ENCODE results near the gene SDHC.

SDHC gene, protein sequence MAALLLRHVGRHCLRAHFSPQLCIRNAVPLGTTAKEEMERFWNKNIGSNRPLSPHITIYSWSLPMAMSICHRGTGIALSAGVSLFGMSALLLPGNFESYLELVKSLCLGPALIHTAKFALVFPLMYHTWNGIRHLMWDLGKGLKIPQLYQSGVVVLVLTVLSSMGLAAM

DNA sequence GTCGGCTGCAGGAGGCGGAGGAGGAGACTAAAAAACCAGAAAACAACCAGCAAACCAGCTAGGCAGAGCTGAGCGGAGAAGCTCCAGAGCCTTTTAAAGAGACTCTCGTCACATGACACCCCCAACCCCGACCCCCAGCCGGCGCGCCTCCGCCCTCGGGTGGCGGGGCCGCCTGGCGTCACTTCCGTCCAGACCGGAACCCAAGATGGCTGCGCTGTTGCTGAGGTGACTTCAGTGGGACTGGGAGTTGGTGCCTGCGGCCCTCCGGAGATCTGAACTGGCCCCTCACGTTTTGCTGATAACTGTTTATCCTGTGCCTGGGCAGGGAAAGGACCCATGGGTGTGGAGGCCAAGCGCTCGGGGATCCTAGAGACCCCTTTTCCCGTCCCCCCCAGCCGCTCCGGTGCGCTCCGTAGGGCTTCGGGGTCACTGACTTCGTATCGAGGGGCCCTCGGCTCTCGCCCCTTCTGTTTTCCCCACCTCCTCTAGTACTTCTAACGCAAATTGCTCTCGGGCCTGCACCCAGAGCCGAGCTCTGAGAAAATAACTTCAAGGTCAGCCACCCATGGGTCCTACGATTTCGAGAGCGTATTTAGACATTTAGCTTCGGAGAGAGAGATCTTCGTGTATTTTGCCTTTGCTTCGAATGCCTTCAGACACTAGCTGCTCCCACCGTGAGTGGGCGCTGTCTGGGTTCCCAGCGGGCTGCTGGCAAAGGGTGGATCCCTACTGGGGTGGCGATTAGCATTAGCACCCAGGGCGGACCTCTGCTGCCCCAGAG, at the start of gene SDHC:
Gene SDHC (plus strand): TSS at position 181 of the 781 bp plus-strand sequence. CDS start 25 bp downstream, at position 206.
- peak; percentile 92 for DNase-seq
- in situ Hi-C loops (cut with HindIII; ENCODE audit: low pct_ligation_motif_present, low pct_unique_long_range_greater_than_20kb, low sequenced_read_pairs) = loop anchor here (25.0 kb wide), 1 partner anchor 102 kb away; the partner anchor contains the start of genes APOA2, FCER1G and NDUFS2

DNA sequence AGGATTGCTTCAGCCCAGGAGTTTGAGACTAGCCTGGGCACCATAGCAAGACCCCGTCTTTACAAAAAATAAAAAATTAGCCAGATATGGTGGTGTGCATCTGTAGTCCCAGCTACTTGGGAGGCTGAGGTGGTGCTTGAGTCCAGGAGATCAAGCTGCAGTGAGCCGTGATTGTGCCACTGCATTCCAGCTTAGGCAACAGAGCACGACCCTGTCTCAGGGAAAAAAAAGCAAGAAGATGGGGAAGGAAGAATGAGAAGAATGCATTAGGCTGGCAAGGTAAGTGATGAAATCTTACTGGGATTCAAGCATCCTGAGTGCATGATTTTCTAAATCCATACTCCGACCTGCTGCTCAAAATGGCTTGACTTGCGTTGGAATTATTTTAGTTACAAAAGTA, 48.9 kb upstream of the SDHC start:
- peak; percentile 64 for DNase-seq
- in situ Hi-C loops (cut with HindIII; ENCODE audit: low pct_ligation_motif_present, low pct_unique_long_range_greater_than_20kb, low sequenced_read_pairs) = no loop called here

DNA sequence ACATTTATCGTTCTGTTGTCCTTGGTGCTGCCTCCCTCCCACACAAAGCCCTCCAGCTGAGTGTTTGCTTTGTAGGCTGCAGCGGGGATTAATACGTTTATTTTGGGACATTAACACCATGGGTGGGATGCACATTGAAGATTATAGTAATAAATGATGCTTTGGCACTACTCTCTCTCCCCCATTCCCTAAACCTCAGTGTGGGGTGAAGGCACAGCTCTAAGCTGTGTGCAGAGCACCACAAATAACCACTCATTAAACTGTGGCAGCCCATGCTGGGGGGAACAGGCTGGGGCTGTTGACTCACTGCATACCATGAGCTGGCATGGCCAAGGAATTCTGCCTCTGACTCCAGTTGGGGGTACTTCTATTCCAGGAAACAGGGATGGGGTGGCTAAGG, 48.0 kb upstream of the SDHC start:
- peak; percentile 77 for DNase-seq
- in situ Hi-C loops (cut with HindIII; ENCODE audit: low pct_ligation_motif_present, low pct_unique_long_range_greater_than_20kb, low sequenced_read_pairs) = no loop called here

DNA sequence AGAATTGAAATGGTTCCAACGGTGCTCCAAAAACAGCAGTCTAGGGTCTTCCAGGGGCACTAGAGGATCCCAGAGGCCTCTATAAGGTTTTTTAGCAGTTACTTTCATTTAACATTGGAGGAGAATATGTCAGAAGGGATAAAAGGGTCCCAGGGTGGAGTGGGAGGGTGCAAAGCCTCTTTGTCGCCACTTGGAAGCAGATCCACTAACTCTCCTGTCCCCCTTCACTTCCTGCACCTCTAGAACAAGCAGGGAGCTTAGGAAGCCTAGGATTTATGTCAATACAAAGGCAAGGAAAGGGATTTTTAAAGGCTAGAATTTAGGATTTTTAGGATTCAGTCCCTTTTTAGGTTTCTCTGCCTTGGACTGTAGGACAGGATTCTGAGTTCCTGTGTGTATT, 47.3 kb upstream of the SDHC start:
- in situ Hi-C loops (cut with HindIII; ENCODE audit: low pct_ligation_motif_present, low pct_unique_long_range_greater_than_20kb, low sequenced_read_pairs) = no loop called here
- no peak for DNase-seq

DNA sequence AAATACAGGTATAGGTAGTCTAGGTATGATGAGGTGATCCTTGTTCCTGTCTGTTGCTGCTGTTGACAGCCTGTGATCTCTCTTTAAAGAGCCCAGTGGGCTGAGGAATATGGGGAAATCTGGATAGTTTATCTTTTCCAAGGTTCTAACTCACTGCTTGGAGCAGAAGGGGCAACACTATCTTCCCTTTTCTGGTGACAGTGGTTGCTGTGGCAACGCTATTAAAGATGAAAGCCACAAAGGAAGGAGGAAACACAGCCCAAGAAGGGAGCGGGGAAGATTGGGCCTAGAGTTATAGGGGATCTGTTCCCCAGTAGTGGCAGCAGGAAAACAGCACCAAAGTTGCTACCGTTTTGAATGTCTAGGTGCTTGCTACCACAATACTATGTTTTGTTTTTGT, 46.9 kb upstream of the SDHC start:
- no peak for DNase-seq
- in situ Hi-C loops (cut with HindIII; ENCODE audit: low pct_ligation_motif_present, low pct_unique_long_range_greater_than_20kb, low sequenced_read_pairs) = no loop called here

DNA sequence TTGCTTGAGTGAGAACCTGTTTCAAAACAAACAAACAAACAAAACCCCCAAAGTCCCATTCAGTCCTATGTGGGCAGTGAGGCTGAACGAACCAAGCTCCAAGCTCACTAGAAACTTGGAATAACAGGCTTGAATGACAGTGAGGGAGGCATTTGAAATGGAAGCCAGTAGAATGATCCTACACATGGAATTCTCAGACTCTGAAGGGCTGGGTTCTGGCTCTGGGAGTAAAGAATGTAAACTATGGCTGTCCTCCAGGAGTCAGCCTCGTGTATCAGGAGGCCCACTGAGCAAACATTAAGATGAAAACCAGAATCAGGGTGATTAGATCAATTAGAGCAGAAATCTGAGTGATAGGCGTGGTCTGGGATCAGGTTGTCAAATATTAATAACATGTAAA, 40.8 kb upstream of the SDHC start:
- no peak for DNase-seq
- in situ Hi-C loops (cut with HindIII; ENCODE audit: low pct_ligation_motif_present, low pct_unique_long_range_greater_than_20kb, low sequenced_read_pairs) = no loop called here

DNA sequence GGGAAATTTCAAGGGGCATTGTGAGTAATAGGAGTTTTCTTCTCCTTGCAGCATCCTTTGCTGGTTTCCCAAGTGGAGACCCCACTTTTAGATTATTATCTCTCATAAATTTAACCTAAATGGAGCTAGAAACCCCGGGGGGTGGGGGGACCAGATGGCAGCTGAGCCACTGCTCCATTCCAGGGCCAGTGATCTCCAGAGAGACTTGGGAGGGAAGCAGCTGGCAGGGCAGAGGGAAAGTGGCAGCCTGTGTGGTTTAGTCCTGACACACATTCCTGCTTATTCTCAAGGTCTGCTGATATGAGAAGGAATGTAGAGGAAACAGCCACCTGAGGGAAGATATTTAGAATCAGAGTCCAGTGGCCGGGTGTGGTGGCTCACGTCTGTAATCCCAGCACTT, 39.3 kb upstream of the SDHC start:
- DNase-seq = no peak
- in situ Hi-C loops (cut with HindIII; ENCODE audit: low pct_ligation_motif_present, low pct_unique_long_range_greater_than_20kb, low sequenced_read_pairs) = no loop called here

DNA sequence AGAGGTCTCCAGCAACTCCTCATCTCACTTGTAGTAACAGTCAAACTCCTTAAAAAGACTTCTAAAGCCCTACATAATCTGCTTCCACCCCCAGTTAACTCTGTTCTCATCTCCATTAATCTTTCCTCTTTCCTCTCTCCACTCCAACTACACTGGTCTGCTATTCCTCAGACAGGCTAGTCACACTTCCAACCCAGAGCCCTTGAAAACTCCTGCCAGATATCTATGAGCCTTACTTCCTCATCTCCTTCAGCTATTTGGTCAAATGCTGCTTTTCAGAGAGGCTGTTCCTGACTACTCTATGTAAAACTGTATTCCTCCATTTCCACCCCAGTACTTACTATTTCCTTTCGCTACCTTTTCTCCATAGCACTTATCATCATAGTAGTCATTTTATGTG, 31.2 kb upstream of the SDHC start:
- no peak for DNase-seq
- in situ Hi-C loops (cut with HindIII; ENCODE audit: low pct_ligation_motif_present, low pct_unique_long_range_greater_than_20kb, low sequenced_read_pairs) = no loop called here

DNA sequence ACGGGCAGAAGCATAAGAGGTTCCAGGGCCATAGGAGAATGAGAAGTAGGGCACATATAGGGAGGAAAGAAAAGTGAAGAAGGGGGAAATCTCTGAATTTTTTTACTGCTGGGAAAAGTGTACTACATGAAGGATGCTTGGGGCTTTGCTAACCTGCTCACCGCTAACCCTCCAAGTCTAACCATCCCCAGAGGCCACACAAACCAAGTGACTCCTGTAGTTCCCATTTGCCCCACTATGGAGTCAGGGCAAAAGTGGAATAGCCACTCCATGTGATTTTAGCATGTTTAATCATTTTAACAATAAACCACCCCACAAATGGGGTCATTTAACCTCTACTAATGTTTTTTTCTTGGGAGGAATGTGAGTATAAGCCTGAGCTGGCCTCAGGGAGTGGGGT, 29.1 kb upstream of the SDHC start:
- in situ Hi-C loops (cut with HindIII; ENCODE audit: low pct_ligation_motif_present, low pct_unique_long_range_greater_than_20kb, low sequenced_read_pairs) = no loop called here
- no peak for DNase-seq

DNA sequence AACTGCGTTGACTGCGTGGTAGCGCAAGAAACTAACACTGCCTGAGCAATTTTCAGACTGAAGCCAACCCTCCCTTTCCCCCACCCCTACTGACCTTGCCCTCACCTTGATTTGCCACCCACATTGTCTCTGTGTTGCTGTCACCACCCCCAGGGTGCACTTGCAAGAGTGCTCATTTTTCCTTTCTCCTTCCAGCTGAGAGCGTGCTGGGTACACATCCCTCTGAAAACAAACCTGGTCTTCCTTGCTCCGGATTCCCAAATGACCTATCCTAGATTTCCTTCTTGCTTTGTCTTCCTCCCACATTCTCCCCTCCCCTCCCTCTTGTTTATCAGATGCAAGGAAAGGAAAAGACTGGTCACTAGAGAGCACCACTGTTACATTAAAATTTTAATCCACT, 28.7 kb upstream of the SDHC start:
- in situ Hi-C loops (cut with HindIII; ENCODE audit: low pct_ligation_motif_present, low pct_unique_long_range_greater_than_20kb, low sequenced_read_pairs) = no loop called here
- DNase-seq = no peak

DNA sequence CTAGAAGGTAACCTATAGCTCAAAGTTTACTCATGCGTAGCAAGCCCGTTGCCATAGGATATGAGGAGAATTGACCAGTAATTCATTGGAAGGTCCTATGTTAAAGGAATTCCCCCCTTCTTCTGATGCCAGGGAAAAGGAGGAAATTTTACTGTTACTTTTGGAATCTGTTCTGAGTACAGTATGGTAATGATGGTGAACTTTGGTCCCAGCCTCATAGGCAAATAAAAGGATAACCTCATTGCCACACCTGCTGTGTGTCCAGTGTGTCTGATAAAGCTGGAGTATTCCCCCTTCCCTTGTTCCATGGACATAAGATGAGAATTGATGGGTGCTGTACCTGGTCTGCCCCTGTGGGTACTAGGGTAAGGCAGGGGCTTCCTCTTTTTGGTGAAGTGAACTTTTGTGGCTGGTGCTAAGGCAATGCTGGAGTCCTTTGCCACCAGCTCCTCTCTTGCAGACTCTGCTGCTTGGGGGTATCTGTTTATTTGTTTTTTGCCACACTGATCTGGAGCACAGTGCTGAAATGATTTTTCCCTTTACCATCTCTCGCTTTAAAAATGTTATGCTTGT, 26.6 kb upstream of the SDHC start:
- no peak for DNase-seq
- in situ Hi-C loops (cut with HindIII; ENCODE audit: low pct_ligation_motif_present, low pct_unique_long_range_greater_than_20kb, low sequenced_read_pairs) = no loop called here

DNA sequence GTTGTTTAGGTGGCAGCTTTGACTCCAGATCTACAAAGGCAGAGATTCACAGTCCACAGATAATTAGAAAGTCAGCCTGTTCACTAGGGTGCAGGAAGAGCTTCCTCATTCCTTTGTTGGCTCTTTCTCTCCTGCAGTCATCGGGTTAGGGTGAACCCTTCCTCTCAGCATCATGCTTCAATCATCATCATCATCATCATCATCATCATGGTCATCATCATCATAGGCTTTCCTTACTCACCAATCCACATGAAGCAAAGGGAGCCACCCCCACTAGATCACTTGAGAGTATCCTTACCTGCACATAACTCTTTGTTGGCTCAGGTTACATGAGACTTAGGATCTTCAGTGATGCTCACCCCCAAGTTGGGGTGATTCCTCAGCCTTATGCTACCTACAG, 23.4 kb upstream of the SDHC start:
- no peak for DNase-seq
- in situ Hi-C loops (cut with HindIII; ENCODE audit: low pct_ligation_motif_present, low pct_unique_long_range_greater_than_20kb, low sequenced_read_pairs) = no loop called here

DNA sequence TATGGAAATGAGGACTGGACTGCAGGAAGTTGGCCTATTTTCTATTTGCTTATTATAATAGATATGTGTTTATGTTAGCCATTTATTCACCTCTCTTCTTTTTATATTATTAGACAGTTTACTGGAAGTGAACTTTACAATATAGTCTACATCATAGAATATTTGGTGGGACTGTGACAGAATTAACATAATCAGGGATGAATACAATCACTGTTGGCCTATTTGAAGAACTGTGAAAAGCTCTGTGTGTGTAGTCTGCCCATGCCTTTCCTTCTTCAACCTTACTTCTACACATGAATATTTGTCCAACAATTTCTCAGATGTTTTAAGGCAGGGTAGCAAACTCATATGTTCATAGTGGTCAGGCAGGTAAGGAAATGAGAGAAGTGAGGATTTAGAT, 16.8 kb upstream of the SDHC start:
- in situ Hi-C loops (cut with HindIII; ENCODE audit: low pct_ligation_motif_present, low pct_unique_long_range_greater_than_20kb, low sequenced_read_pairs) = no loop called here
- no peak for DNase-seq

DNA sequence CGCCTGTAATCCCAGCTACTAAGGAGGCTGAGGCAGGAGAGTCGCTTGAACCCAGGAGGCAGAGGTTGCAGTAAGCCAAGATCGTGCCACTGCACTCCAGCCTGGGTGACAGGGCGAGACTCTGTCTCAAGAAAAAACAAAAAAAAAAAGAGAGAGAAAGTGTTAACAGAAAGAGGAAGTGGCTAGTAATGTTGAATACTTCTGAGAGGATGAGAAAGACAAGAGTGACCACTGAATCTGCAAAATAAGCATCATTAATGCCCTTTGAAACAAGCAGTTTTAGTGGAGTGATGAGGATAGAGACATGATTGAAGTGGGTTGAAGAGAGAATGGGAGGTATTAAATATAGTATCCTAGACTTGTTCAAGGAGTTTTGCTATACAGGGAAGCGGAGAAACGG, 16.1 kb upstream of the SDHC start:
- in situ Hi-C loops (cut with HindIII; ENCODE audit: low pct_ligation_motif_present, low pct_unique_long_range_greater_than_20kb, low sequenced_read_pairs) = no loop called here
- no peak for DNase-seq

DNA sequence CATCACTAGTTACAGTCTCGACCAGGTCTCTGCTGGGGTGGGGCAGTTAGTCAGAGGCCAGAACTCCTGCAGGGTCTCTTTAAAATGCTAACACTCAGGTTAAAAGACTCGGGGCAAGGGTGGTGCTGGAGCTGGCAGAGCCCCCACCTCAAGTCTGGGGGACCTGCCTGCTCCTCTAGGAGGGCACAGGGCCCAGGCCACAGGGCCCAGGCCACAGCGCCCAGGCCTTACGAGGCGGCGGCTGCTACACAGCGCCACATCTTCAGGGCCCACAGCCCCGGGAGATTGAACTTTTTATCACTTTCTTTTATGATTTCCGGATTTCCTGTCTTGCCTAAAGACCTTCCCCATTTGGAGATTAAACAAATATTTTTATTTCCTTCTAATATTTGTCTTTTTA, 14.8 kb upstream of the SDHC start:
- in situ Hi-C loops (cut with HindIII; ENCODE audit: low pct_ligation_motif_present, low pct_unique_long_range_greater_than_20kb, low sequenced_read_pairs) = no loop called here
- no peak for DNase-seq

DNA sequence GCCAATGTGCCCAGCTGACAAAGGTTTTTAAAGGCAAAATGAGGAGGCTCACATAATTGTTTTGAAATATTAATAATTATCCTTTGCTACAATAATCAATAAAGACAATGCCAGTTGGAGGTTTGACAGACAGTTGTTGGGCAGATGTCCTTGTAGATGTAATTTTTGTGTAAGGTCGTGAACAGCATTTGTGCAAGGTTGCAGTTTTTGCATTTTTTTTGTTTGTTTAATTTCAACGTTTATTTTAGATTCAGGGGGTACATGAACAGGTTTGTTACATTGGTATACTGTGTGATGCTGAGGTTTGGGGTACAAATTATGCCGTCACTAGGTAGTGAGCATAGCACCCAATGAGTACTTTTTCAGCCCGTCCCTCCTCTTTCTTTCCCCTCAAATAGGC, 13.7 kb upstream of the SDHC start:
- no peak for DNase-seq
- in situ Hi-C loops (cut with HindIII; ENCODE audit: low pct_ligation_motif_present, low pct_unique_long_range_greater_than_20kb, low sequenced_read_pairs) = loop anchor here (25.0 kb wide), 1 partner anchor 88 kb away; the partner anchor contains the start of genes APOA2, FCER1G and NDUFS2

DNA sequence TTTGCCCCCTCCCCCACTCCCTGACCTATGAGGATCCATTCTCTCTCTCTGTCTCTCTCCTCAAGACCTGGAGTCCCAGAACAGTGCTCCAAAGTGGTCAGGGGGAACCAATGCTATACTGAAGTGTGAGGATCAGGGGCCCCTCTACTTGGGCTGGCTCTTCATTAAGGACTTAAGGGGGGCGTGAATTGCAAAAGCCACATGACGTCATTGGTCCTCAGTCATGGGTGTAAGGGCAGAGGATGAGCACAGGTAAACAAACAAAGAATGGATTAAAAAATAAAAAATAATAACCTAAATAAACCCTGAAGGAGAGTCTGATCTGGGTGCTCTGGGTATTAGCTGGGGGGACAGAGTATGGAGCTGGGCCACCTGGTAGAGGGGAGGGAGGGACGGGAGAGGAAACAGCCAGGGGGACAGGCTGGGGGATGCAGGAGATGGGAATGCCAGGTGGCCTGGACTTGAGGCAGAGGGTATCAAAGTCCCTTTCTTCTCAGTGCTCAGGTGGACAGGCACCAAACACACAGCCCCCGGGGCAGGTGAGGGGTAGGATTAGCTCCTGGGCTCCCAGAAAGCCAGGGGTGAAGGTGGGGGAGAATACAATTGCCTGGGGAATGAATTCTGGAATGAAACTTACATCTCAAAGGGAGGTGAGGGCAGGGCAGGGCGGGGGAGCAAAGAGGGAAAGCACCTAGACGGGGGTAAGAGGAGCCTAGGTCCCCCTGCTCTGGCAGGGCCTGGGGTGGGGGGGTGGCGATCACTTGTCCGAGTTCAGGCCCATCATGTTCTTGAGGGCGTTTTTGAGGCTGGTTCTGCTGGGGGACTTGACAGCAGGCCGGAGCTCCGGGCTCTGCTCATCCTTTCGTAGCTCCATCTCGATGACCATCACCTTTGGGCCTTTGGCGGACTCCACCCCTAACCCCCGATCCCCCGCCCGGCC, 9.0 kb upstream of the SDHC start:
- in situ Hi-C loops (cut with HindIII; ENCODE audit: low pct_ligation_motif_present, low pct_unique_long_range_greater_than_20kb, low sequenced_read_pairs) = loop anchor here (25.0 kb wide), 1 partner anchor 93 kb away; the partner anchor contains the start of genes APOA2, FCER1G and NDUFS2
- DNase-seq = no peak

DNA sequence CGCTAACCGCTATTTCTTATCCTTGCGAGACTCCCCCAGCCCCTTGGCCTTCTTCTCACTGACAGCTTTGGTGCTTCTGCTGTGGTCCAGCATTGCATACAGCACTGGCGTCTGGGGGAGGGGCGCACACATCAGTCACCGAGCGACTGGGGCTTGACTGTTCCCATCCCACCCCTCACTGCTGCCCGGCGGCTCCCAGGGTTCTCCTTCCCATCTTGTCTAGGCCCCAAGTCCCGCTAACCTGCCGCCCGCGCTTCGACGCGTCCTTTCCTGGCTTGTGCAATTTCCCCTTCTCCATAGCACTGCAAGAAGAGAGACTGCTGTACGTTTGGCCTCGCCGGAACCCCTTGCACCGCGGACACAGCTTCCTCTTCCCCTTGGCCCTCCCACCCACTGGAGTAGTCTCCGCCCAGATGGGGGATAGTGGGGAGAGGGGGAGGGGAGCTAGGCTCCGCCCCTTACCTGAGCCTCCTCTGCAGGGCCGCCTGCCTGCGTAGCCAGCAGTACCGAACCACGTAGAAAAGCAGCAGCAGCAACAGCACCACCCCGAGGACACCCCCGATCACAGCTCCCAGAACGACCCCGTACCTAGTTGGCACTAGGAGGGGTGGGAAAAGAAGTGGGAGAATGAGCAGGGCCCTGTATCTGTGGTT, 8.2 kb upstream of the SDHC start:
- DNase-seq = peak; percentile 29
- in situ Hi-C loops (cut with HindIII; ENCODE audit: low pct_ligation_motif_present, low pct_unique_long_range_greater_than_20kb, low sequenced_read_pairs) = loop anchor here (25.0 kb wide), 1 partner anchor 94 kb away; the partner anchor contains the start of genes APOA2, FCER1G and NDUFS2

All from ACHN (cell line).